Skeletal muscle tissue (tissue), 4 donors: Measurements from ENCODE around the gene UCP2. TPM values are rescaled to one million over a fixed set of nuclear protein-coding genes. Genes with fewer than 3 reads are reported as not detected.

Source experiments
- H3K27ac ChIP-seq: one replicate; pipeline ENCODE4 v1.7.0; 2013; ENCODE audit warnings: mild to moderate bottlenecking, low read depth, low read length, inconsistent platforms
- H3K27me3 ChIP-seq, 3 donors: one replicate each; pipeline ENCODE4 v1.7.0; 2013; ENCODE audit warnings: low read length in 3 of 3; ENCODE audit not compliant: control insufficient read depth in 3 of 3, insufficient read depth in 3 of 3
- H3K36me3 ChIP-seq, 3 donors: one replicate each; pipeline ENCODE4 v1.7.0; 2013; ENCODE audit warnings: low read length in 3 of 3; ENCODE audit not compliant: control insufficient read depth in 3 of 3, insufficient read depth in 3 of 3
- H3K4me1 ChIP-seq, 3 donors: one replicate each; pipeline ENCODE4 v1.7.0; 2013; ENCODE audit warnings: low read length in 3 of 3, mild to moderate bottlenecking in 3 of 3; ENCODE audit not compliant: control insufficient read depth in 3 of 3, insufficient read depth in 3 of 3
- H3K4me3 ChIP-seq, 3 donors: one replicate each; pipeline ENCODE4 v1.7.0; 2013; ENCODE audit warnings: low read length in 3 of 3
- H3K9ac ChIP-seq, 3 donors: one replicate each; pipeline ENCODE4 v1.7.0; 2013; ENCODE audit warnings: low read length in 3 of 3, mild to moderate bottlenecking in 3 of 3, moderate library complexity in 2 of 3, low read depth in 1 of 3
- H3K9me3 ChIP-seq, 3 donors: one replicate each; pipeline ENCODE4 v1.7.0; 2013; ENCODE audit warnings: low read length in 3 of 3; ENCODE audit not compliant: control insufficient read depth in 3 of 3
- total RNA-seq: library from RNA; depleted of rRNA; stranded (reverse); fragments of >200 nt; gene quantifications from one replicate; pipeline ENCODE4 v1.2.3, GENCODE V29; 2014
- donor health status: Osteomylitis.

The UCP2 gene
- total RNA-seq, 1 donor from 2014 or later = 25.1 TPM

- Histone ChIP-seq H3K27me3 (no peaks in the 10 kb centered on the region), H3K4me1 (peaks cover 35 to 62% (median 46%) of the 10 kb centered on the region in 3 donors), H3K27ac (peak overlapping the region; percentile 92), H3K9ac (peak overlapping the region; percentile 74 to 83 (median 81)), H3K36me3 (peaks cover 0 to 10% (median 5%) of the 10 kb centered on the region in 3 donors), H3K4me3 (peak overlapping the region in 2 of 3 donors; percentile 10 to 61), H3K9me3 (no peaks in the 10 kb centered on the region)
These were observed 36.6 kb upstream of the UCP2 start for GRCh38 chr11:74019104-74019738.

- no peaks in the 10 kb centered on the region for H3K9me3 ChIP-seq
- no peaks in the 10 kb centered on the region for H3K27me3 ChIP-seq
- peak overlapping the region; percentile 92 for H3K27ac ChIP-seq
- peaks cover 35 to 64% (median 46%) of the 10 kb centered on the region in 3 donors for H3K4me1 ChIP-seq
- peak overlapping the region; percentile 74 to 85 (median 83) for H3K9ac ChIP-seq
- H3K4me3 ChIP-seq = peak overlapping the region; percentile 53 to 61 (median 53)
- H3K36me3 ChIP-seq = peaks cover 0 to 10% (median 8%) of the 10 kb centered on the region in 3 donors
These were observed 35.8 kb upstream of the UCP2 start for GRCh38 chr11:74018331-74019005.

- Histone ChIP-seq H3K4me3 (peak overlapping the region; percentile 46 to 53 (median 53)), H3K9me3 (no peaks in the 10 kb centered on the region), H3K36me3 (peaks cover 0 to 8% (median 7%) of the 10 kb centered on the region in 3 donors), H3K27me3 (no peaks in the 10 kb centered on the region), H3K4me1 (peaks cover 35 to 69% (median 43%) of the 10 kb centered on the region in 3 donors), H3K9ac (peak overlapping the region in 2 of 3 donors; percentile 74 to 83), H3K27ac (peak overlapping the region; percentile 92)
These were observed 35.0 kb upstream of the UCP2 start for GRCh38 chr11:74017631-74018030.

- Histone ChIP-seq H3K36me3 (peaks cover 0 to 7% (median 3%) of the 10 kb centered on the region in 3 donors), H3K27ac (no peak overlapping the region), H3K4me1 (peaks cover 44 to 82% (median 53%) of the 10 kb centered on the region in 3 donors)
These were observed 33.5 kb upstream of the UCP2 start for GRCh38 chr11:74015919-74016684.

GRCh38 chr11:74014880-74015279, 32.2 kb upstream of the UCP2 start:
- H3K9me3 ChIP-seq = no peaks in the 10 kb centered on the region
- no peak overlapping the region for H3K9ac ChIP-seq
- no peak overlapping the region for H3K27ac ChIP-seq
- H3K36me3 ChIP-seq = peaks cover 0 to 5% (median 3%) of the 10 kb centered on the region in 3 donors
- H3K27me3 ChIP-seq = no peaks in the 10 kb centered on the region
- H3K4me1 ChIP-seq = peaks cover 50 to 84% (median 57%) of the 10 kb centered on the region in 3 donors
- no peak overlapping the region for H3K4me3 ChIP-seq

More at GRCh38 chr11:74015919-74016684, 33.5 kb upstream of the UCP2 start:
- Histone ChIP-seq H3K27me3 (no peaks in the 10 kb centered on the region), H3K9ac (no peak overlapping the region), H3K4me3 (no peak overlapping the region), H3K9me3 (no peaks in the 10 kb centered on the region)

GRCh38 chr11:74013141-74013540, 30.5 kb upstream of the UCP2 start:
- Histone ChIP-seq H3K9me3 (no peaks in the 10 kb centered on the region), H3K4me1 (peaks cover 42 to 79% (median 49%) of the 10 kb centered on the region in 3 donors), H3K9ac (no peak overlapping the region), H3K27ac (no peak overlapping the region), H3K36me3 (peaks cover 0 to 5% (median 3%) of the 10 kb centered on the region in 3 donors), H3K27me3 (no peaks in the 10 kb centered on the region), H3K4me3 (no peak overlapping the region)

GRCh38 chr11:74012074-74012809, 29.6 kb upstream of the UCP2 start:
- peaks cover 34 to 76% (median 40%) of the 10 kb centered on the region in 3 donors for H3K4me1 ChIP-seq
- H3K9me3 ChIP-seq = no peaks in the 10 kb centered on the region
- peak overlapping the region in 1 of 3 donors; percentile 62 for H3K9ac ChIP-seq
- no peak overlapping the region for H3K4me3 ChIP-seq
- H3K27ac ChIP-seq = peak overlapping the region; percentile 98
- peaks cover 0 to 8% (median 5%) of the 10 kb centered on the region in 3 donors for H3K36me3 ChIP-seq
- H3K27me3 ChIP-seq = no peaks in the 10 kb centered on the region

- Histone ChIP-seq H3K27me3 (no peaks in the 10 kb centered on the region), H3K9ac (peak overlapping the region in 1 of 3 donors; percentile 62), H3K9me3 (no peaks in the 10 kb centered on the region), H3K27ac (peak overlapping the region; percentile 98), H3K4me3 (no peak overlapping the region), H3K4me1 (peaks cover 38 to 76% (median 41%) of the 10 kb centered on the region in 3 donors), H3K36me3 (peaks cover 6 to 15% (median 12%) of the 10 kb centered on the region in 3 donors)
These were observed 28.9 kb upstream of the UCP2 start for GRCh38 chr11:74011360-74012073.
